Ovary (tissue), 9 donors: ENCODE measurements around the gene CASP6. TPM values are rescaled to one million over a fixed set of nuclear protein-coding genes. Genes with fewer than 3 reads are reported as not detected.

Experiments used
- DNase-seq, 5 donors: peaks; one replicate each; pipeline ENCODE4 v3.0.0-alpha.2; 2019 to 2020
- H3K27ac ChIP-seq, 2 donors: fragments of 200-600 bp; one replicate each; pipeline versions ENCODE4 v1.5.1 to v1.8.0; 2019 to 2022
- H3K27me3 ChIP-seq: fragments of 200-600 bp; one replicate; pipeline ENCODE4 v1.8.0; 2022
- H3K36me3 ChIP-seq: fragments of 200-600 bp; sonication (generic); one replicate; pipeline ENCODE4 v1.5.1; 2019
- H3K4me1 ChIP-seq: one replicate; pipeline ENCODE4 v1.8.1; 2013; ENCODE audit warnings: mild to moderate bottlenecking, moderate library complexity; ENCODE audit not compliant: insufficient read depth
- H3K4me3 ChIP-seq: fragments of 200-600 bp; sonication (generic); one replicate; pipeline ENCODE4 v1.5.1; 2017
- H3K9me3 ChIP-seq, 2 donors: fragments of 200-600 bp in 1 of 2; sonication (generic) in 1 of 2; one replicate each; pipeline versions ENCODE4 v1.5.1 to v1.8.1; 2013 to 2019; ENCODE audit warnings: mild to moderate bottlenecking in 1 of 2, moderate library complexity in 1 of 2
- EP300 ChIP-seq: sonication (generic); formaldehyde crosslinking; IDR thresholded peaks from one replicate; pipeline ENCODE4 v1.6.1; 2017; ENCODE audit warnings: antibody characterized with exemption
- POLR2A ChIP-seq: fragments of 450-650 bp; IDR thresholded peaks from one replicate; pipeline ENCODE4 v1.6.1; 2017; ENCODE audit warnings: antibody characterized with exemption, mild to moderate bottlenecking, moderate library complexity
- WGBS, 3 donors: extraction: QIAGEN DNeasy Blood & Tissue Kit in 1 of 3; methylation state at CpG; one replicate each; pipeline versions ENCODE4 v1.1.5 to v1.1.7; 2013 to 2017; 5-methylcytosine and 5-hydroxymethylcytosine counted together
- intact Hi-C, 4 donors: fragments of 100-400 bp; cut with DNase I; formaldehyde crosslinking; loops; one replicate each; pipeline versions ENCODE4 v1.11.0 to v1.15.1; 2022 to 2023
- polyA plus RNA-seq, 2 donors: library from polyadenylated mRNA; stranded (reverse); fragments of 200-250 nt in 1 of 2; fragments of 350-450 nt in 1 of 2; fragmentation: Illumina TruSeq in 1 of 2; extraction: RNeasy Lipid Tissue Mini Kit (QIAGEN cat#74804) in 1 of 2; gene quantifications; one replicate each; pipeline ENCODE4 v1.2.3, GENCODE V29; 2013 to 2014
- total RNA-seq, 7 donors: library from RNA; depleted of rRNA in 2 of 7; stranded (reverse); fragments of >200 nt in 2 of 7; fragmentation: NEBNext Ultra II Directional in 3 of 7; extraction: Animal tissue kit (Norgen Biotek cat#: 25700) in 3 of 7; gene quantifications; one replicate each; pipeline versions ENCODE4 v1.1.0 to v1.2.4, GENCODE V29; 2016 to 2023
- TF ChIP-seq, protein P1 (sequence below), 3 donors: fragments of 450-650 bp in 2 of 3; fragments of 200-600 bp in 1 of 3; IDR thresholded peaks; one replicate each; pipeline versions ENCODE4 v1.5.1 to v1.8.0; 2016 to 2022; ENCODE audit warnings: antibody characterized with exemption in 3 of 3, mild to moderate bottlenecking in 1 of 3
- donor health status: DM: no; HTN: no; CAD: no; lungs with moderate emphysema.
- donor health status: DM: no; HTN: no; CAD: no.
- donor health status: Bipolar disorder and iron deficiency.
- donor health status: DM: yes; HTN: yes; CAD: no.
- donor health status: DM: no; HTN: no; CAD: no.
- donor health status: DM: yes; HTN: yes; CAD: no.

Gene CASP6
- total and polyA plus RNA-seq, 9 donors: 11.2 to 29.0 (median 13.4) TPM

DNA sequence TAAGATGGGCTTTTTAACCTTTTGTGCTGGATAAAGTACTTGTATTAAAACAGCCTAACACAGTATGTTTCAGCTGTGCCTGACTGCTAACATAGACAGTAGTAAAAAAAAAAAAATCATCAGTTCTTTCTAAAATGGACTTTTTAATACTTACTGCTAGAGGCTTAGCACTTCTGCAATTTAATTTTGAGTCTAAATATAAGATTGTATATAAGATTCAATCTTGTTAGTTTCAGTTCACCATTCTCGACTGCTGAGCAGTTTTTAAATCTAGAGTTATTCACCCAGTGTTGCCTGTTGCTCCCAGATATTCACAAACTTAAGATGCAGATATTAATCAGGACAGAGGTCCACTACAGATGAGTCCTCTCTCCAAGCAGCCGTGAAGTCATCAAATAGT lies 19.9 kb upstream of the CASP6 start:
- H3K36me3 ChIP-seq: no peaks in the 10 kb centered on the region
- intact Hi-C loops: no loop called here
- 92 to 94% (median 92%) methylated on average over 2 of the region's 2 CpGs for WGBS, 3 donors

DNA sequence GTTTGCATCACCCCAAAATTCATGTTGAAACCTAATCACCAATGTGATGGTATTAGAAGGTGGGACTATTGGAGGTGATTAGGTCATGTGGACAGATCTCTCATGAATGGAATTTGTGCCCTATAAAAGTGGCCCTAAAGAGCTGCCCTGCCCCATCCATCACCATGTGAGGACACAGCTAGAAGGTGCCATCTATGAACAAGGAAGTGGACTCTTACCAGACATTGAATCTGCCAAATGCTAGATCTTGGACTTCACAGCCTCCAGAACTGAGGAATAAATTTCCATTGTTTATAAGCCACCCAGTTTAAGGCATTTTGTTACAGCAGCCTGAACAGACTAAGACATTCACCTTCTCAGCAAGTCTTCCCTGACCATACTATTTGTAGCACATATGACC lies 19.1 kb upstream of the CASP6 start:
- TF ChIP-seq, protein P1, sequence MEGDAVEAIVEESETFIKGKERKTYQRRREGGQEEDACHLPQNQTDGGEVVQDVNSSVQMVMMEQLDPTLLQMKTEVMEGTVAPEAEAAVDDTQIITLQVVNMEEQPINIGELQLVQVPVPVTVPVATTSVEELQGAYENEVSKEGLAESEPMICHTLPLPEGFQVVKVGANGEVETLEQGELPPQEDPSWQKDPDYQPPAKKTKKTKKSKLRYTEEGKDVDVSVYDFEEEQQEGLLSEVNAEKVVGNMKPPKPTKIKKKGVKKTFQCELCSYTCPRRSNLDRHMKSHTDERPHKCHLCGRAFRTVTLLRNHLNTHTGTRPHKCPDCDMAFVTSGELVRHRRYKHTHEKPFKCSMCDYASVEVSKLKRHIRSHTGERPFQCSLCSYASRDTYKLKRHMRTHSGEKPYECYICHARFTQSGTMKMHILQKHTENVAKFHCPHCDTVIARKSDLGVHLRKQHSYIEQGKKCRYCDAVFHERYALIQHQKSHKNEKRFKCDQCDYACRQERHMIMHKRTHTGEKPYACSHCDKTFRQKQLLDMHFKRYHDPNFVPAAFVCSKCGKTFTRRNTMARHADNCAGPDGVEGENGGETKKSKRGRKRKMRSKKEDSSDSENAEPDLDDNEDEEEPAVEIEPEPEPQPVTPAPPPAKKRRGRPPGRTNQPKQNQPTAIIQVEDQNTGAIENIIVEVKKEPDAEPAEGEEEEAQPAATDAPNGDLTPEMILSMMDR (IDR thresholded peaks at IDR 0.05): no peak
- TF ChIP-seq EP300 (no peak), POLR2A (no peak)
- no peaks in the 10 kb centered on the region for H3K4me1 ChIP-seq
- intact Hi-C loops: no loop called here
- no peaks in the 10 kb centered on the region for H3K36me3 ChIP-seq
- H3K27me3 ChIP-seq: no peaks in the 10 kb centered on the region
- H3K4me3 ChIP-seq: no peak overlapping the region
- no peak for DNase-seq
- H3K27ac ChIP-seq: no peak overlapping the region
- H3K9me3 ChIP-seq: no peaks in the 10 kb centered on the region

More for the DNA sequence above, 19.9 kb upstream of the CASP6 start:
- Histone ChIP-seq H3K4me3 (no peak overlapping the region), H3K27ac (no peak overlapping the region), H3K9me3 (no peaks in the 10 kb centered on the region), H3K4me1 (no peaks in the 10 kb centered on the region), H3K27me3 (no peaks in the 10 kb centered on the region)
- no peak for TF ChIP-seq POLR2A
- TF ChIP-seq, protein P1 (IDR thresholded peaks at IDR 0.05): no peak
- no peak for TF ChIP-seq EP300
- no peak for DNase-seq

DNA sequence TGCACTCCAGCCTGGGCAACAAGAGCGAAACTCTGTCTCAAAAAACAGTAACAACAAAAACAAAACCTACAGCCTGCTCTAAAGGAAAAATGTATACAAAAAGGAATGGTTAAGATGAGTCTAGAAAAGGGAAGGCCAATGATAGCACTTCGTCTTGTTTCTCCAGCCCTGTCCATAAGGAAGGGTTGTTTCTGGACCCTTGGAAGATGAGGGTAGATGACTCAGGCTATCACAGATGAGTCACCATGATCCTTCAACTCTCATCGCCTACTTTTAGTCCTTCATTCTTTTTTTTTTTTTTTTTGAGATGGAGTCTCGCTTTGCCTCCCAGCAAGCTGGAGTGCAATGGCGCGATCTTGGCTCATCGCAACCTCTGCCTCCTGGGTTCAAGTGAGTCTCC lies 17.8 kb upstream of the CASP6 start:
- TF ChIP-seq EP300: no peak
- no peak for DNase-seq
- H3K4me3 ChIP-seq: no peak overlapping the region
- H3K27me3 ChIP-seq: no peaks in the 10 kb centered on the region
- WGBS, 3 donors: 92 to 95% (median 95%) methylated on average over 7 of the region's 7 CpGs
- no peaks in the 10 kb centered on the region for H3K36me3 ChIP-seq
- intact Hi-C loops: no loop called here
- H3K9me3 ChIP-seq: no peaks in the 10 kb centered on the region
- no peaks in the 10 kb centered on the region for H3K4me1 ChIP-seq
- no peak overlapping the region for H3K27ac ChIP-seq

DNA sequence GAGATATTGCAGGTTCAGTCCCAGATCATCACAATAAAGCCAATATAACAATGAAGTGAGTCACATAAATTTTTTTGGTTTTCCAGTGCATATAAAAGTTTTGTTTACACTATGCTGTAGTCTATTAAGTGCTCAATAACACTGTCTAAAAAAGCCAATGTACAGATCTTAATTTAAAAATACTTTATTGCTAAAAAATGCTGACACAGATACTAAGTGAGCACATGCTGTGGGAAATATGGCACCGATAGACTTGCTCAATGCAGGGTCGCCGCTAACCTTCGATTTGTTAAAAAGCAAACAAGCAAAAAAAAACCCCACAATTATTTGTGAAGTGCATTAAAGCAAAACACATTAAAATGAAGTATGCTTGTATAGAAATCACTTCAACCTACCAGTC lies 16.4 kb upstream of the CASP6 start:
- Histone ChIP-seq H3K27ac (no peak overlapping the region), H3K9me3 (no peaks in the 10 kb centered on the region), H3K4me3 (no peak overlapping the region), H3K4me1 (no peaks in the 10 kb centered on the region), H3K27me3 (no peaks in the 10 kb centered on the region), H3K36me3 (no peaks in the 10 kb centered on the region)
- 95 to 98% (median 95%) methylated on average over 4 of the region's 4 CpGs for WGBS, 3 donors
- TF ChIP-seq EP300 (no peak), POLR2A (no peak)
- TF ChIP-seq, protein P1 (IDR thresholded peaks at IDR 0.05): no peak
- DNase-seq: no peak
- intact Hi-C loops: no loop called here

DNA sequence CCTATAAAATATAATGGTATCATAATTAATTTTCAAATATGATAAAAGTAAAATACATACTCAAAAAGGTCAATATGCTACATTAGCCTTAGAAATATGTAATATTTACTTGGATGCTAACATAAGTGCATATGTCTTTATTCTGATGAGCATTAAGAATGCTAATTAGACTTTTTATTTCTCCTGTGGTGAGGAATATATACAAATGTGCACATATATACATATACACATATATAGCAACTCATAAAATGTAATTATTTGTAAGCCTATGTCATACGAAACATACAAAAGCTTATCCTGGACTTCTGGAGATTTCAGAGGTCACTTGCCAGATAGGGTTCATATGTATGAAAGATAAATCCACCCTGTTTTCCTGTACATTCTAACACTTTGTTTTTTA lies 15.5 kb upstream of the CASP6 start:
- intact Hi-C loops: no loop called here
- Histone ChIP-seq H3K36me3 (no peaks in the 10 kb centered on the region), H3K4me1 (no peaks in the 10 kb centered on the region), H3K27ac (no peak overlapping the region), H3K9me3 (no peaks in the 10 kb centered on the region), H3K27me3 (no peaks in the 10 kb centered on the region), H3K4me3 (no peak overlapping the region)
- DNase-seq: no peak
- TF ChIP-seq POLR2A: no peak
- TF ChIP-seq, protein P1 (IDR thresholded peaks at IDR 0.05): no peak
- no peak for TF ChIP-seq EP300
- 91 to 100% (median 97%) methylated on average over 1 of the region's 1 CpG for WGBS, 3 donors
